GM23248 (cell line): ENCODE data around the gene ESAM. TPM values are rescaled to one million over a fixed set of nuclear protein-coding genes. Genes with fewer than 3 reads are reported as not detected.

Source experiments
- DNase-seq: peaks from one replicate; pipeline ENCODE4 v3.0.0-alpha.2; 2015
- H2AFZ ChIP-seq: fragments of 200-600 bp; sonication (generic); 2 replicates; pipeline ENCODE4 v1.6.1; 2016; ENCODE audit warnings: antibody characterized with exemption
- H3F3A ChIP-seq: fragments of 200-600 bp; sonication (generic); 2 replicates; pipeline ENCODE4 v1.6.1; 2016; ENCODE audit warnings: mild to moderate bottlenecking, antibody characterized with exemption, mixed run types; ENCODE audit not compliant: insufficient read depth
- H3K27ac ChIP-seq: fragments of 200-600 bp; sonication (generic); 2 replicates; pipeline ENCODE4 v1.5.1; 2016; ENCODE audit warnings: mild to moderate bottlenecking
- H3K27me3 ChIP-seq: fragments of 200-600 bp; sonication (generic); replicated peaks from 2 replicates; pipeline ENCODE4 v1.6.1; 2016; ENCODE audit warnings: mild to moderate bottlenecking; ENCODE audit not compliant: insufficient read depth
- H3K36me3 ChIP-seq: fragments of 200-600 bp; sonication (generic); 2 replicates; pipeline ENCODE4 v1.6.1; 2016; ENCODE audit warnings: low read depth, mild to moderate bottlenecking
- H3K4me1 ChIP-seq: fragments of 200-600 bp; sonication (generic); 2 replicates; pipeline ENCODE4 v1.6.1; 2016; ENCODE audit warnings: mild to moderate bottlenecking; ENCODE audit not compliant: insufficient read depth
- H3K4me2 ChIP-seq: fragments of 200-600 bp; sonication (generic); one replicate; pipeline ENCODE4 v1.6.1; 2016; ENCODE audit warnings: mild to moderate bottlenecking; ENCODE audit not compliant: unreplicated experiment
- H3K4me3 ChIP-seq: fragments of 200-600 bp; sonication (generic); 2 replicates; pipeline ENCODE4 v1.5.1; 2016; ENCODE audit warnings: mild to moderate bottlenecking
- H3K79me2 ChIP-seq: fragments of 200-600 bp; sonication (generic); 2 replicates; pipeline ENCODE4 v1.6.1; 2016; ENCODE audit warnings: mild to moderate bottlenecking; ENCODE audit not compliant: insufficient read depth
- H3K9ac ChIP-seq: fragments of 200-600 bp; sonication (generic); 2 replicates; pipeline ENCODE4 v1.6.1; 2016; ENCODE audit warnings: mild to moderate bottlenecking
- H3K9me2 ChIP-seq: fragments of 200-600 bp; sonication (generic); 2 replicates; pipeline ENCODE4 v1.6.1; 2016; ENCODE audit warnings: mixed run types, mild to moderate bottlenecking, moderate library complexity; ENCODE audit not compliant: insufficient read depth
- H3K9me3 ChIP-seq: fragments of 200-600 bp; sonication (generic); one replicate; pipeline ENCODE4 v1.6.1; 2017; ENCODE audit warnings: low read depth
- H4K20me1 ChIP-seq: fragments of 200-600 bp; sonication (generic); 2 replicates; pipeline ENCODE4 v1.6.0; 2016; ENCODE audit not compliant: insufficient read depth
- EZH2 ChIP-seq: fragments of 200-600 bp; sonication (generic); IDR thresholded peaks from 2 replicates; pipeline ENCODE4 v1.6.1; 2018; ENCODE audit warnings: antibody characterized with exemption, mild to moderate bottlenecking; ENCODE audit not compliant: insufficient read depth, poor library complexity, severe bottlenecking
- EZH2phosphoT487 ChIP-seq: fragments of 200-600 bp; sonication (generic); IDR thresholded peaks from 2 replicates; pipeline ENCODE4 v1.6.1; 2018; ENCODE audit warnings: antibody characterized with exemption, moderate library complexity, mild to moderate bottlenecking, low read depth; ENCODE audit not compliant: insufficient read depth
- WGBS, 2 experiments: methylation state at CpG; one replicate each; pipeline ENCODE4 v1.1.6; 2015 to 2017; ENCODE audit warnings: low lambda C conversion rate in 2 of 2, low coverage in 1 of 2; ENCODE audit errors: missing lambda C conversion rate in 2 of 2; 5-methylcytosine and 5-hydroxymethylcytosine counted together
- in situ Hi-C: fragments of 300-500 bp; cut with MboI; formaldehyde crosslinking; loops from 2 replicates; pipeline ENCODE4 v1.15.0; 2020
- polyA plus RNA-seq: library from polyadenylated mRNA; unstranded; fragments of >200 nt; fragmentation: Nextera tagmentation; extraction: Ambion mirVana; gene quantifications from 2 replicates; pipeline ENCODE4 v1.2.1, GENCODE V29; 2016
- total RNA-seq: library from RNA; depleted of rRNA; stranded (reverse); fragments of >200 nt; shearing (Covaris generic); gene quantifications from 2 replicates; pipeline ENCODE4 v1.2.3, GENCODE V29; 2014

Gene ESAM
- total and polyA plus RNA-seq, 2 experiments from 2014 or later = not detected

DNA sequence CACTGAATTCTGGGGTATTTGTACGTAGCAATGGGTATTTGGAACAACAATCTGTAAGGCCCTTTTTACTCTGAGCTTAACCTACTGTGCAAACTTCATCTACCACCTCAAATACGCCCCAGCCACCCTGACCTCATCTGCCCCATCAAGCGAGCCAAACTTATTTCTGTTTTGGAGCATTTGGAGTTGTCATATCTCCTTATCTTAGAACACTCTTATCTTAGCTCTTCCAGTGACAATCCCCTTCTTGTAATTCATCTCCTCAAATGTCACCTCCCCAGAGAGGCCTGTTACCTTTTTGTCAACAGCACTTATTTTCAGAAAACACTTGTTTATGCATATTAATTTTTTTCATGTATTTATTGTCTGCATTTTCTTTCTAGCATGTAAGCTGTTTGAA, 42.8 kb upstream of the ESAM start:
- Histone ChIP-seq H3K9me2 (no peaks in the 10 kb centered on the region), H4K20me1 (no peaks in the 10 kb centered on the region), H3K4me1 (peaks cover 13% of the 10 kb centered on the region), H3K27ac (no peak overlapping the region), H3K79me2 (peaks cover 2% of the 10 kb centered on the region; the same call in 1 of the 2 replicates), H3F3A (peaks cover 16% of the 10 kb centered on the region; the same call in 1 of the 2 replicates), H3K36me3 (no peaks in the 10 kb centered on the region), H3K9ac (no peak overlapping the region), H3K4me2 (no peak overlapping the region), H3K9me3 (no peaks in the 10 kb centered on the region), H2AFZ (no peak overlapping the region), H3K27me3 (no peaks in the 10 kb centered on the region), H3K4me3 (no peak overlapping the region)
- no peak for DNase-seq
- no peak for TF ChIP-seq EZH2
- no peak for TF ChIP-seq EZH2phosphoT487
- in situ Hi-C loops = no loop called here
- WGBS, 2 experiments = 91 to 95% methylated on average over 3 of the region's 3 CpGs

DNA sequence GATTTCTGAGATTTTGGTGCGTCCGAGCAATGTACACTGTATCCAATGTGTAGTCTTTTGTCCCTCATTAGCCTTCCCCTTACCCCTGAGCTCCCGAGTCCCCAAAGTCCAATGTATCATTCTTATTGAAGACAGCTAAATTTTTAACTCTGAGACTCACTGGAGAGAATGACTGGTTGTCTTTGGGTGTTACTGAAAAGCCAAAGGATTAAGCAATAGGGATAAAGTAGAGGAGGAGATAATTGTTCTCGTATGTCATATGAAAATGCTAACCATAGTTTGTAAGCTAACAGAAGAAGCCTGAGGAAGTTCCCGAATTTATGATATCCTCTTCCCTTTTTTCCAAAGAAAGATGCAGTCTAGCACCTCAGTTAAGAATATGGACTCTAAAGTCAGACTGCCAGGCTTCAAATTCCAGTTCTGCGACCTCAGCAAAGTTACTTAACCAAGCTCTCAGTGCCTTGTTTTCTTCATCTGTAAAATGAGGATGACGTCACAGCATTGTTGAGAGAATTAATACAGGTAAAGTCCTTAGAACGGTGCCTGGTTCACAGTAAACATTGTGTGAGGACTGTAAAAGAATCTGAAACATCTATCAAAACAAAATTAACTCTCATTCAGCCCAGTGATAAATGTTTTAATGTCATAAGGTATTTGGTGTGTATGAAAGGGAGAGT, 39.7 kb upstream of the ESAM start:
- Histone ChIP-seq H3K4me1 (peaks cover 26% of the 10 kb centered on the region), H3K9me3 (no peaks in the 10 kb centered on the region), H3K9ac (peak overlapping the region; percentile 92), H4K20me1 (peaks cover 8% of the 10 kb centered on the region), H3F3A (peaks cover 23% of the 10 kb centered on the region), H3K9me2 (no peaks in the 10 kb centered on the region), H3K36me3 (no peaks in the 10 kb centered on the region), H3K27me3 (no peaks in the 10 kb centered on the region), H3K4me3 (peak overlapping the region; percentile 95), H3K79me2 (peaks cover 33% of the 10 kb centered on the region), H3K27ac (peak overlapping the region; percentile 91), H3K4me2 (peak overlapping the region; percentile 81), H2AFZ (0 out of 2 replicates have a peak overlapping the region, but pooled peaks have one; percentile 12)
- in situ Hi-C loops = no loop called here
- 5 to 7% methylated on average over 8 of the region's 8 CpGs for WGBS, 2 experiments
- TF ChIP-seq EZH2phosphoT487 (no peak), EZH2 (no peak)
- peak; percentile 74 for DNase-seq

GRCh38 chr11:124801014-124801413, 38.9 kb upstream of the ESAM start:
- peaks cover 26% of the 10 kb centered on the region for H3K4me1 ChIP-seq
- peak overlapping the region; percentile 81 for H3K4me2 ChIP-seq
- H3K36me3 ChIP-seq = no peaks in the 10 kb centered on the region
- H3F3A ChIP-seq = peaks cover 23% of the 10 kb centered on the region
- in situ Hi-C loops = no loop called here
- peak overlapping the region; percentile 91 for H3K27ac ChIP-seq
- H3K79me2 ChIP-seq = peaks cover 40% of the 10 kb centered on the region
- H3K9ac ChIP-seq = peak overlapping the region; percentile 92
- H3K27me3 ChIP-seq = no peaks in the 10 kb centered on the region
- peaks cover 12% of the 10 kb centered on the region for H4K20me1 ChIP-seq
- H3K9me3 ChIP-seq = no peaks in the 10 kb centered on the region
- TF ChIP-seq EZH2 = no peak
- TF ChIP-seq EZH2phosphoT487 = no peak
- DNase-seq = peak; percentile 69
- no peaks in the 10 kb centered on the region for H3K9me2 ChIP-seq
- peak overlapping the region; percentile 85 for H2AFZ ChIP-seq
- peak overlapping the region; percentile 95 for H3K4me3 ChIP-seq
- 1% methylated on average over 8 of the region's 8 CpGs for WGBS, 2 experiments

- 1% methylated on average over 28 to 46 of the region's 62 CpGs for WGBS, 2 experiments
Observed at GRCh38 chr11:124800226-124800929, 38.3 kb upstream of the ESAM start, which contains the start of gene MSANTD2. MSANTD2 (minus strand) TSS chr11:124800406; CDS start chr11:124800380, 26 bp downstream.

More at GRCh38 chr11:124800226-124800929, 38.3 kb upstream of the ESAM start, which contains the start of gene MSANTD2:
- H3K9ac ChIP-seq = peak within 1 kb of the TSS; percentile 92
- in situ Hi-C loops = no loop called here
- no peaks in the 10 kb centered on the region for H3K36me3 ChIP-seq
- H3K4me1 ChIP-seq = peaks cover 26% of the 10 kb centered on the region
- peak within 1 kb of the TSS; percentile 81 for H3K4me2 ChIP-seq
- peaks cover 23% of the 10 kb centered on the region for H3F3A ChIP-seq
- peaks cover 47% of the 10 kb centered on the region for H3K79me2 ChIP-seq
- H4K20me1 ChIP-seq = peaks cover 12% of the 10 kb centered on the region
- peak; percentile 90 for DNase-seq
- peak within 1 kb of the TSS; percentile 85 for H2AFZ ChIP-seq
- H3K27ac ChIP-seq = peak within 1 kb of the TSS; percentile 91
- H3K4me3 ChIP-seq = peak within 1 kb of the TSS; percentile 95
- no peaks in the 10 kb centered on the region for H3K9me3 ChIP-seq
- no peak for TF ChIP-seq EZH2
- TF ChIP-seq EZH2phosphoT487 = no peak
- H3K27me3 ChIP-seq = no peaks in the 10 kb centered on the region
- no peaks in the 10 kb centered on the region for H3K9me2 ChIP-seq
